H1 (cell line): ENCODE data around the gene LEKR1. TPM values are rescaled to one million over a fixed set of nuclear protein-coding genes. Genes with fewer than 3 reads are reported as not detected.
"Not testable (repeated sequence)": the region's sequence is repeated elsewhere in the genome, so short reads cannot be mapped to it uniquely, and the experiment has no call there.

Experiments used
- CTCF ChIA-PET: fragments of 300-600 bp; sonication (Branson Sonifier 250); formaldehyde crosslinking; loops from one replicate; lab custom pipeline; 2021; ENCODE audit not compliant: partially characterized antibody; lab: Charles Lee
- POLR2A ChIA-PET: fragments of 300-600 bp; sonication (Branson Sonifier 250); formaldehyde crosslinking; loops from one replicate; lab custom pipeline; 2021; ENCODE audit warnings: inconsistent platforms; ENCODE audit not compliant: partially characterized antibody; lab: Charles Lee
- DNase-seq, 2 experiments: peaks; one replicate each; pipeline versions ENCODE4 v3.0.0 to v3.0.0-alpha.2; 2010 to 2022; ENCODE audit warnings: low spot score in 2 of 2, low read depth in 1 of 2, mixed read lengths in 1 of 2
- FAIRE-seq: peaks from 2 replicates; lab custom pipeline; 2011; peaks lifted over from hg19 to GRCh38; lab: Jason Lieb, UNC
- H2AFZ ChIP-seq: 2 replicates; pipeline ENCODE4 v1.8.1; 2012; ENCODE audit warnings: low read length, inconsistent platforms
- H2AK5ac ChIP-seq: 2 replicates; pipeline ENCODE4 v1.6.1; 2013; ENCODE audit warnings: low read depth, low read length
- H2BK120ac ChIP-seq: replicated peaks from 2 replicates; pipeline ENCODE3; 2013; ENCODE audit warnings: low read depth, low read length, inconsistent platforms
- H2BK12ac ChIP-seq: 2 replicates; pipeline ENCODE4 v1.6.1; 2013; ENCODE audit warnings: low read depth, low read length
- H2BK15ac ChIP-seq: 2 replicates; pipeline ENCODE4 v1.6.1; 2013; ENCODE audit warnings: low read length
- H2BK20ac ChIP-seq: 2 replicates; pipeline ENCODE4 v1.6.1; 2013; ENCODE audit warnings: low read length
- H2BK5ac ChIP-seq: 2 replicates; pipeline ENCODE4 v1.6.1; 2013; ENCODE audit warnings: low read depth, low read length
- H3K14ac ChIP-seq: 2 replicates; pipeline ENCODE4 v1.6.1; 2013; ENCODE audit warnings: inconsistent platforms; ENCODE audit not compliant: insufficient read length
- H3K18ac ChIP-seq: 2 replicates; pipeline ENCODE4 v1.6.1; 2013; ENCODE audit warnings: low read length; ENCODE audit errors: extremely low read depth
- H3K23ac ChIP-seq: 2 replicates; pipeline ENCODE4 v1.6.1; 2013; ENCODE audit warnings: inconsistent platforms; ENCODE audit not compliant: insufficient read length
- H3K23me2 ChIP-seq: 2 replicates; pipeline ENCODE4 v1.6.1; 2013; ENCODE audit warnings: low read depth, low read length
- H3K27ac ChIP-seq: 2 replicates; pipeline ENCODE4 v1.6.1; 2011; ENCODE audit warnings: low read depth, low read length, inconsistent platforms
- H3K27me3 ChIP-seq, 4 experiments: replicated peaks in 1 of 4; 1 replicate in 1 of 4; 2 replicates in 3 of 4; pipeline versions ENCODE4 v1.6.1 to v1.8.1; 2011 to 2013; ENCODE audit warnings: low read length in 3 of 4, mild to moderate bottlenecking in 3 of 4, inconsistent platforms in 2 of 4, mixed read lengths in 2 of 4, moderate library complexity in 1 of 4; ENCODE audit not compliant: control insufficient read depth in 3 of 4, insufficient read depth in 3 of 4; ENCODE audit errors: extremely low read depth in 1 of 4
- H3K36me3 ChIP-seq, 4 experiments: 2 replicates each; pipeline versions ENCODE4 v1.6.1 to v1.8.1; 2011 to 2013; ENCODE audit warnings: mild to moderate bottlenecking in 4 of 4, low read length in 3 of 4, moderate library complexity in 2 of 4, control low read depth in 1 of 4, inconsistent platforms in 1 of 4; ENCODE audit not compliant: insufficient read depth in 4 of 4, control insufficient read depth in 2 of 4
- H3K4ac ChIP-seq: replicated peaks from 2 replicates; pipeline ENCODE3; 2013; ENCODE audit warnings: low read length, low read depth, mixed read lengths, inconsistent platforms; ENCODE audit not compliant: insufficient read length
- H3K4me1 ChIP-seq, 4 experiments: replicated peaks in 1 of 4; 1 replicate in 1 of 4; 2 replicates in 3 of 4; pipeline versions ENCODE4 v1.6.1 to v1.8.1; 2011 to 2013; ENCODE audit warnings: low read length in 3 of 4, inconsistent platforms in 2 of 4, mixed read lengths in 1 of 4; ENCODE audit not compliant: insufficient read depth in 4 of 4, control insufficient read depth in 3 of 4
- H3K4me2 ChIP-seq, 2 experiments: 2 replicates each; pipeline versions ENCODE4 v1.6.1 to v1.8.1; 2011 to 2013; ENCODE audit warnings: low read depth in 2 of 2, low read length in 2 of 2, control low read depth in 1 of 2, inconsistent platforms in 1 of 2, mild to moderate bottlenecking in 1 of 2; ENCODE audit not compliant: insufficient read depth in 1 of 2
- H3K4me3 ChIP-seq, 4 experiments: fragments of 200-600, 300-600 bp in 1 of 4; sonication (generic), shearing (Covaris generic), sonication (Bioruptor Twin) in 1 of 4; 2 replicates each; pipeline versions ENCODE4 v1.5.1 to v1.8.1; 2011 to 2016; ENCODE audit warnings: low read length in 4 of 4, low read depth in 3 of 4, control low read depth in 2 of 4, inconsistent platforms in 2 of 4, mild to moderate bottlenecking in 2 of 4, mixed read lengths in 1 of 4, moderate library complexity in 1 of 4; ENCODE audit not compliant: insufficient read depth in 2 of 4; ENCODE audit errors: extremely low read depth in 1 of 4
- H3K56ac ChIP-seq: replicated peaks from 2 replicates; pipeline ENCODE3; 2013; ENCODE audit warnings: low read depth, mild to moderate bottlenecking, mixed read lengths, low read length, inconsistent platforms; ENCODE audit not compliant: insufficient read length
- H3K79me1 ChIP-seq: 2 replicates; pipeline ENCODE4 v1.6.1; 2013; ENCODE audit warnings: low read depth, low read length, control low read depth
- H3K79me2 ChIP-seq, 2 experiments: 2 replicates each; pipeline versions ENCODE4 v1.6.1 to v1.8.1; 2012 to 2013; ENCODE audit warnings: low read length in 2 of 2, mild to moderate bottlenecking in 2 of 2, inconsistent platforms in 1 of 2; ENCODE audit not compliant: insufficient read depth in 2 of 2, control insufficient read depth in 1 of 2
- H3K9ac ChIP-seq, 4 experiments: replicated peaks in 1 of 4; 1 replicate in 1 of 4; 2 replicates in 3 of 4; pipeline versions ENCODE4 v1.6.1 to v1.8.1; 2011 to 2013; ENCODE audit warnings: low read depth in 3 of 4, low read length in 3 of 4, control low read depth in 2 of 4, mild to moderate bottlenecking in 2 of 4, moderate library complexity in 2 of 4, inconsistent platforms in 1 of 4; ENCODE audit errors: extremely low read depth in 1 of 4
- H3K9me3 ChIP-seq, 2 experiments: 2 replicates each; pipeline versions ENCODE4 v1.6.1 to v1.8.1; 2012 to 2013; ENCODE audit warnings: mild to moderate bottlenecking in 2 of 2, moderate library complexity in 2 of 2, control low read depth in 1 of 2, inconsistent platforms in 1 of 2, low read depth in 1 of 2, low read length in 1 of 2, mixed read lengths in 1 of 2; ENCODE audit not compliant: insufficient read depth in 2 of 2
- H4K20me1 ChIP-seq, 2 experiments: replicated peaks in 1 of 2; 2 replicates each; pipeline versions ENCODE3 to v1.8.1; 2011 to 2013; ENCODE audit warnings: inconsistent platforms in 2 of 2, low read length in 2 of 2, mild to moderate bottlenecking in 1 of 2; ENCODE audit not compliant: insufficient read depth in 2 of 2, control insufficient read depth in 1 of 2
- H4K5ac ChIP-seq: 2 replicates; pipeline ENCODE4 v1.6.1; 2013; ENCODE audit warnings: low read length, low read depth, mixed read lengths, inconsistent platforms; ENCODE audit not compliant: insufficient read length
- H4K8ac ChIP-seq: 2 replicates; pipeline ENCODE4 v1.8.0; 2013; ENCODE audit warnings: mild to moderate bottlenecking, moderate library complexity, low read length, inconsistent platforms; ENCODE audit not compliant: insufficient read depth; ENCODE audit errors: extremely low read depth
- H4K91ac ChIP-seq: replicated peaks from 2 replicates; pipeline ENCODE3; 2013; ENCODE audit warnings: low read length, mixed read lengths, inconsistent platforms; ENCODE audit not compliant: insufficient read length
- WGBS, 2 experiments: shearing (Covaris generic) in 1 of 2; methylation state at CpG; one replicate each; pipeline versions ENCODE4 v1.1.6 to v1.1.7; 2013 to 2015; ENCODE audit warnings: low lambda C conversion rate in 2 of 2, mixed read lengths in 2 of 2, inconsistent platforms in 1 of 2, low coverage in 1 of 2, missing lambda C conversion rate in 1 of 2; ENCODE audit not compliant: insufficient replicate concordance in 2 of 2, insufficient coverage in 1 of 2, insufficient read length in 1 of 2; ENCODE audit errors: extremely low coverage in 1 of 2, missing lambda C conversion rate in 1 of 2; 5-methylcytosine and 5-hydroxymethylcytosine counted together
- polyA plus RNA-seq, 7 experiments: library from polyadenylated mRNA; depleted of rRNA in 3 of 7; stranded (reverse) in 5 of 7; unstranded in 2 of 7; fragments of >200 nt in 5 of 7; fragments of 200-250 nt in 2 of 7; gene quantifications; 1 replicate in 5 of 7; 2 replicates in 1 of 7; 4 replicates in 1 of 7; pipeline versions ENCODE4 v1.2.1 to v1.2.3, GENCODE V29; 2011 to 2013; ENCODE audit warnings: missing spikeins in 2 of 7, mixed read lengths in 2 of 7
- total RNA-seq: library from RNA; stranded (reverse); fragmentation: NEBNext Ultra II Directional; extraction: Animal tissue kit (Norgen Biotek cat#: 25700); gene quantifications from 2 replicates; pipeline ENCODE4 v1.2.1, GENCODE V29; 2021

LEKR1 gene
- total and polyA plus RNA-seq, 2 of the 8 experiments (the other 6 are each of a cell fraction or from before 2014, with no cell fraction given) = 0.08 TPM; not detected in 1

DNA sequence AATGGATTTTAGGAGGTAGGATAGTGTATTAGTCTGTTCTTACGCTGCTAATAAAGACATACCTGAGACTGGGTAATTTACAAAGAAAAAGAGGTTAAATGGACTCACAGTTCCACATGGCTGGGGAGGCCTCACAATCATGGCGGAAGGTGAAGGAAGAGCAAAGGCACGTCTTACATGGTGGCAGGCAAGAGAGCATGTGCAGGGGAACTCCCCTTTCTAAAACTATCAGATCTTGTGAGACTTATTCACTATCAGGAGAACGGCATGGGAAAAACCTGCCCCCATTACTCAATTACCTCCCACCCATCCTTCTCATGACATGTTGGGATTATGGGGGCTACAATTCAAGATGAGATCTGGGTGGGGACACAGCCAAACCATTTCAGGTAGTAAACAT lies 25.9 kb upstream of the LEKR1 start:
- FAIRE-seq, H3K4me1 ChIP-seq, H3K27ac ChIP-seq, H3K27me3 ChIP-seq, H3K36me3 ChIP-seq, H3K14ac ChIP-seq, H2AK5ac ChIP-seq, H2BK12ac ChIP-seq, POLR2A ChIA-PET, H2BK20ac ChIP-seq, H3K79me1 ChIP-seq, H3K23me2 ChIP-seq, H4K8ac ChIP-seq, H2BK120ac ChIP-seq, H3K9ac ChIP-seq, H3K56ac ChIP-seq, H3K4ac ChIP-seq, H4K20me1 ChIP-seq, DNase-seq, H4K5ac ChIP-seq, H3K18ac ChIP-seq, H2AFZ ChIP-seq, H4K91ac ChIP-seq, H3K9me3 ChIP-seq, H3K79me2 ChIP-seq, H3K4me2 ChIP-seq, H3K23ac ChIP-seq, H3K4me3 ChIP-seq, H2BK15ac ChIP-seq, H2BK5ac ChIP-seq: not testable (repeated sequence)
- 88% methylated on average over 4 of the region's 4 CpGs; no CpG with 5 or more reads in 1 of the 2 experiments for WGBS, 2 experiments
- CTCF ChIA-PET = interaction anchor here (1.7 kb wide), 1 partner anchor 281 kb away, joined by 3 read pairs; no protein-coding TSS in a partner anchor
